ENCODE data around the gene ACR.

Gene ACR

GRCh38 chr22:50714150-50714549, 23.9 kb upstream of the ACR start:
- intact Hi-C loops (cut with DNase I): no loop called here
- peak in 2 of 42 donors; percentile 32 to 33 for DNase-seq

GRCh38 chr22:50714631-50715179, 23.3 kb upstream of the ACR start:
- intact Hi-C loops (cut with DNase I): no loop called here
- no peak for DNase-seq

GRCh38 chr22:50715250-50715649, 22.8 kb upstream of the ACR start:
- intact Hi-C loops (cut with DNase I): no loop called here
- no peak for DNase-seq

- DNase-seq: no peak
- intact Hi-C loops (cut with DNase I): no loop called here
Observed at GRCh38 chr22:50715776-50716175, 22.2 kb upstream of the ACR start.

GRCh38 chr22:50716290-50717024, 21.5 kb upstream of the ACR start:
- intact Hi-C loops (cut with DNase I): no loop called here
- DNase-seq: no peak

- DNase-seq: peak in 26 of 42 donors; percentile 33 to 83 (median 63)
- intact Hi-C loops (cut with DNase I): no loop called here
Observed at GRCh38 chr22:50717709-50718351, 20.2 kb upstream of the ACR start.

- intact Hi-C loops (cut with DNase I): no loop called here
- peak in 29 of 42 donors; percentile 37 to 88 (median 65) for DNase-seq
Observed at GRCh38 chr22:50718352-50718709, 19.7 kb upstream of the ACR start.

- intact Hi-C loops (cut with DNase I): no loop called here
- no peak for DNase-seq
Observed at GRCh38 chr22:50719814-50720300, 18.1 kb upstream of the ACR start.

- intact Hi-C loops (cut with DNase I): no loop called here
- DNase-seq: peak in 2 of 42 donors; percentile 22 to 59
Observed at GRCh38 chr22:50720301-50721256, 17.4 kb upstream of the ACR start.

GRCh38 chr22:50721257-50721844, 16.7 kb upstream of the ACR start:
- DNase-seq: peak in 1 of 42 donors; percentile 14

GRCh38 chr22:50722048-50722701, 15.8 kb upstream of the ACR start:
- intact Hi-C loops (cut with DNase I): no loop called here
- DNase-seq: peak in 6 of 42 donors; percentile 36 to 61 (median 44)

More at GRCh38 chr22:50721257-50721844, 16.7 kb upstream of the ACR start:
- intact Hi-C loops (cut with DNase I): no loop called here

GRCh38 chr22:50722716-50723428, 15.1 kb upstream of the ACR start:
- intact Hi-C loops (cut with DNase I): no loop called here
- peak in 1 of 42 donors; percentile 23 for DNase-seq

- intact Hi-C loops (cut with DNase I): no loop called here
Observed at GRCh38 chr22:50723991-50724390, 14.0 kb upstream of the ACR start.

GRCh38 chr22:50724616-50725015, 13.4 kb upstream of the ACR start:
- DNase-seq: peak in 1 of 42 donors; percentile 5
- intact Hi-C loops (cut with DNase I): no loop called here

More at GRCh38 chr22:50723991-50724390, 14.0 kb upstream of the ACR start:
- DNase-seq: peak in 2 of 42 donors; percentile 1 to 25

- intact Hi-C loops (cut with DNase I): no loop called here
- peak in 2 of 42 donors; percentile 2 for DNase-seq
Observed at GRCh38 chr22:50725597-50725996, 12.4 kb upstream of the ACR start.

- peak in 14 of 42 donors; percentile 2 to 37 (median 15) for DNase-seq
- intact Hi-C loops (cut with DNase I): no loop called here
Observed at GRCh38 chr22:50726643-50727340, 11.2 kb upstream of the ACR start.
